ENCODE data around the gene CBLC. TPM values are rescaled to one million over a fixed set of nuclear protein-coding genes. Genes with fewer than 3 reads are reported as not detected.

The CBLC gene
- total and polyA plus RNA-seq, 8 donors, result 3.1 to 6.1 (median 4.2) TPM

- Histone ChIP-seq H3K36me3 (peaks cover 3 to 46% of the 10 kb centered on the region in 2 donors), H3K9me3 (no peaks in the 10 kb centered on the region), H3K27me3 (no peaks in the 10 kb centered on the region), H3K4me3 (no peak overlapping the region), H3K27ac (peak overlapping the region in 1 of 2 donors; percentile 80), H3K4me1 (peaks cover 13 to 97% of the 10 kb centered on the region in 2 donors)
- TF ChIP-seq CTCF (IDR thresholded peaks at IDR 0.05), result no peak
- DNase-seq (no peak), ATAC-seq (no peak)
- intact Hi-C loops (cut with DNase I), result no loop called here
These were observed 15.7 kb upstream of the CBLC start for GRCh38 chr19:44762038-44762437.

GRCh38 chr19:44765033-44765948, 12.4 kb upstream of the CBLC start:
- no peak overlapping the region for H3K4me3 ChIP-seq
- peaks cover 0 to 97% of the 10 kb centered on the region in 2 donors for H3K4me1 ChIP-seq
- peak overlapping the region in 1 of 2 donors; percentile 80 for H3K27ac ChIP-seq
- intact Hi-C loops (cut with DNase I), result no loop called here
- H3K27me3 ChIP-seq, result no peaks in the 10 kb centered on the region
- no peaks in the 10 kb centered on the region for H3K9me3 ChIP-seq
- peaks cover 0 to 15% of the 10 kb centered on the region in 2 donors for H3K36me3 ChIP-seq
- DNase-seq (peak in 2 of 4 donors; percentile 70 to 87), ATAC-seq (no peak)
- no peak for TF ChIP-seq CTCF (IDR thresholded peaks at IDR 0.05)

- ATAC-seq (no peak), DNase-seq (no peak)
- TF ChIP-seq CTCF (IDR thresholded peaks at IDR 0.05), result no peak
- Histone ChIP-seq H3K36me3 (peaks cover 0 to 8% of the 10 kb centered on the region in 2 donors), H3K4me1 (peaks cover 0 to 97% of the 10 kb centered on the region in 2 donors), H3K27ac (peak overlapping the region in 1 of 2 donors; percentile 80), H3K4me3 (no peak overlapping the region), H3K9me3 (no peaks in the 10 kb centered on the region), H3K27me3 (no peaks in the 10 kb centered on the region)
- intact Hi-C loops (cut with DNase I), result no loop called here
These were observed 11.7 kb upstream of the CBLC start for GRCh38 chr19:44765949-44766335.

- no peak overlapping the region for H3K4me3 ChIP-seq
- no peaks in the 10 kb centered on the region for H3K27me3 ChIP-seq
- no peaks in the 10 kb centered on the region for H3K9me3 ChIP-seq
- peaks cover 0 to 83% of the 10 kb centered on the region in 2 donors for H3K4me1 ChIP-seq
- ATAC-seq, result no peak
- TF ChIP-seq CTCF (IDR thresholded peaks at IDR 0.05), result no peak
- no peak for DNase-seq
- no peaks in the 10 kb centered on the region for H3K36me3 ChIP-seq
- peak overlapping the region in 1 of 2 donors; percentile 63 for H3K27ac ChIP-seq
- intact Hi-C loops (cut with DNase I), result no loop called here
These were observed 10.2 kb upstream of the CBLC start for GRCh38 chr19:44767295-44768180.

All from left lung (tissue), 10 donors.